HCT116 (cell line): Measurements from ENCODE around the gene OTULINL. TPM values are rescaled to one million over a fixed set of nuclear protein-coding genes. Genes with fewer than 3 reads are reported as not detected.

Source experiments
- ATAC-seq: fragments of 200-7000 bp; cut with Tn5 transposase; 2 replicates; pipeline ENCODE4 v1.9.1; 2020; ENCODE audit warnings: mild to moderate bottlenecking, moderate library complexity
- BruUV-seq: library from RNA; stranded (reverse); fragments of 400-500 nt; replicated peaks from 2 replicates; lab custom pipeline; 2021; lab: Mats Ljungman, UMichigan
- CTCF ChIA-PET: fragments of 300-600 bp; sonication (Branson Sonifier 250); formaldehyde crosslinking; loops from one replicate; lab custom pipeline; 2021; ENCODE audit warnings: antibody characterized with exemption; lab: Charles Lee
- POLR2A ChIA-PET: fragments of 300-600, 350-600 bp; sonication (Branson Sonifier 250); formaldehyde crosslinking; loops from one replicate; lab custom pipeline; 2021; ENCODE audit warnings: antibody characterized with exemption; lab: Charles Lee
- RAD21 ChIA-PET, 2 experiments: fragments of 300-600 bp; sonication (Branson Sonifier 250); formaldehyde crosslinking; loops; one replicate each; lab custom pipeline; 2023; ENCODE audit warnings: low total read pairs in 2 of 2; ENCODE audit not compliant: uncharacterized antibody in 2 of 2, unreplicated experiment in 2 of 2, low non-redundant PET in 1 of 2; lab: Charles Lee
- DNase-seq: peaks from one replicate; pipeline ENCODE4 v3.0.0-alpha.2; 2010; ENCODE audit warnings: low read depth, low spot score
- H2AFZ ChIP-seq: fragments of 200-600 bp; shearing (Covaris generic), sonication (generic); 2 replicates; pipeline ENCODE4 v1.6.1; 2017; ENCODE audit warnings: low read depth, mixed run types, mixed read lengths, antibody characterized with exemption, low read length; ENCODE audit not compliant: poor library complexity, severe bottlenecking
- H3K27ac ChIP-seq: 2 replicates; pipeline ENCODE4 v1.5.1; 2012; ENCODE audit warnings: low read depth, low read length
- H3K27me3 ChIP-seq: fragments of 200-600 bp; sonication (generic); 2 replicates; pipeline ENCODE4 v1.6.1; 2016; ENCODE audit warnings: mixed run types, low read length, mixed read lengths; ENCODE audit not compliant: insufficient read depth
- H3K36me3 ChIP-seq, 2 experiments: fragments of 200-500 bp in 1 of 2; fragments of 200-600 bp in 1 of 2; sonication (Bioruptor generic) in 1 of 2; sonication (generic) in 1 of 2; 2 replicates each; pipeline versions ENCODE4 v1.5.1 to v1.6.1; 2014 to 2016; ENCODE audit warnings: low read length in 2 of 2, inconsistent platforms in 1 of 2, mixed read lengths in 1 of 2, mixed run types in 1 of 2; ENCODE audit not compliant: insufficient read depth in 2 of 2, control insufficient read depth in 1 of 2
- H3K4me1 ChIP-seq, 2 experiments: fragments of 200-600 bp in 1 of 2; sonication (generic) in 1 of 2; 2 replicates each; pipeline versions ENCODE4 v1.5.1 to v1.6.1; 2012 to 2017; ENCODE audit warnings: low read length in 2 of 2, inconsistent platforms in 1 of 2, mild to moderate bottlenecking in 1 of 2, mixed read lengths in 1 of 2, mixed run types in 1 of 2, moderate library complexity in 1 of 2; ENCODE audit not compliant: insufficient read depth in 2 of 2, control insufficient read depth in 1 of 2
- H3K4me2 ChIP-seq: fragments of 200-600 bp; sonication (generic); 2 replicates; pipeline ENCODE4 v1.6.1; 2017; ENCODE audit warnings: mixed run types, low read length, mixed read lengths
- H3K4me3 ChIP-seq, 2 experiments: fragments of 200-600 bp in 1 of 2; sonication (generic) in 1 of 2; replicated peaks in 1 of 2; 2 replicates each; pipeline ENCODE4 v1.5.1; 2011 to 2016; ENCODE audit warnings: low read length in 2 of 2, control low read depth in 1 of 2, low read depth in 1 of 2, mild to moderate bottlenecking in 1 of 2, mixed read lengths in 1 of 2, mixed run types in 1 of 2
- H3K79me2 ChIP-seq: fragments of 200-600 bp; sonication (generic); 2 replicates; pipeline ENCODE4 v1.6.1; 2017; ENCODE audit warnings: mild to moderate bottlenecking, mixed run types, low read length, moderate library complexity, mixed read lengths; ENCODE audit not compliant: insufficient read depth
- H3K9ac ChIP-seq: fragments of 200-600 bp; sonication (generic); 2 replicates; pipeline ENCODE4 v1.6.1; 2016; ENCODE audit warnings: low read length, mixed read lengths
- H3K9me2 ChIP-seq: fragments of 200-600 bp; sonication (generic), shearing (Covaris generic); 2 replicates; pipeline ENCODE4 v1.6.1; 2017; ENCODE audit warnings: mixed run types, mild to moderate bottlenecking, moderate library complexity; ENCODE audit not compliant: insufficient read depth
- H3K9me3 ChIP-seq, 2 experiments: fragments of 200-500 bp in 1 of 2; fragments of 200-600 bp in 1 of 2; sonication (Bioruptor generic) in 1 of 2; sonication (generic) in 1 of 2; 2 replicates each; pipeline ENCODE4 v1.6.1; 2014 to 2017; ENCODE audit warnings: low read length in 2 of 2, mixed read lengths in 2 of 2, inconsistent platforms in 1 of 2, low read depth in 1 of 2, mild to moderate bottlenecking in 1 of 2, mixed run types in 1 of 2, moderate library complexity in 1 of 2; ENCODE audit not compliant: control insufficient read depth in 1 of 2, insufficient read depth in 1 of 2
- H4K20me1 ChIP-seq: fragments of 200-600 bp; sonication (generic), shearing (Covaris generic); 2 replicates; pipeline ENCODE4 v1.6.1; 2017; ENCODE audit warnings: mixed run types, mild to moderate bottlenecking, moderate library complexity; ENCODE audit not compliant: insufficient read depth
- CBX3 ChIP-seq: IDR thresholded peaks from 2 replicates; pipeline ENCODE4 v1.6.1; 2012; ENCODE audit warnings: low read depth
- CEBPB ChIP-seq: IDR thresholded peaks from 2 replicates; pipeline ENCODE4 v1.6.1; 2012; ENCODE audit warnings: low read depth
- ELF1 ChIP-seq: IDR thresholded peaks from 2 replicates; pipeline ENCODE4 v1.6.1; 2012; ENCODE audit warnings: low read depth, borderline replicate concordance
- EZH2 ChIP-seq: fragments of 200-600 bp; sonication (generic); IDR thresholded peaks from 2 replicates; pipeline ENCODE4 v1.6.1; 2017; ENCODE audit warnings: antibody characterized with exemption, mixed run types
- EZH2phosphoT487 ChIP-seq: fragments of 200-600 bp; IDR thresholded peaks from 2 replicates; pipeline ENCODE4 v1.6.1; 2018; ENCODE audit warnings: antibody characterized with exemption, borderline replicate concordance
- JUND ChIP-seq: IDR thresholded peaks from 2 replicates; pipeline ENCODE4 v1.6.1; 2012
- POLR2A ChIP-seq: IDR thresholded peaks from 2 replicates; pipeline ENCODE4 v1.7.0; 2011; ENCODE audit warnings: borderline replicate concordance; ENCODE audit not compliant: insufficient read depth, insufficient read length; ENCODE audit errors: extremely low read depth
- RAD21 ChIP-seq: IDR thresholded peaks from 2 replicates; pipeline ENCODE4 v1.6.1; 2012; ENCODE audit warnings: low read depth, mild to moderate bottlenecking
- SIN3A ChIP-seq: IDR thresholded peaks from 2 replicates; pipeline ENCODE4 v1.6.1; 2012; ENCODE audit warnings: low read depth
- SRF ChIP-seq: IDR thresholded peaks from 2 replicates; pipeline ENCODE4 v1.6.1; 2012; ENCODE audit warnings: low read depth
- YY1 ChIP-seq: IDR thresholded peaks from 2 replicates; pipeline ENCODE4 v1.6.1; 2011; ENCODE audit warnings: low read length, low read depth, moderate library complexity, mild to moderate bottlenecking; ENCODE audit not compliant: insufficient replicate concordance; ENCODE audit errors: extremely low read depth
- ZNF274 ChIP-seq: fragments of 200-500 bp; sonication (Bioruptor generic); IDR thresholded peaks from 2 replicates; pipeline ENCODE4 v1.6.1; 2014; ENCODE audit warnings: mild to moderate bottlenecking, low read depth, low read length, inconsistent platforms
- intact Hi-C: fragments of 100-400 bp; cut with micrococcal nuclease; formaldehyde crosslinking; loops from 2 replicates; pipeline ENCODE4 v1.10.0; 2022
- total RNA-seq: library from RNA; stranded (reverse); gene quantifications from one replicate; pipeline ENCODE4 v1.2.1, GENCODE V29; 2021; ENCODE audit not compliant: unreplicated experiment
- TF ChIP-seq, protein P1 (sequence below): IDR thresholded peaks from 2 replicates; pipeline ENCODE4 v1.6.1; 2012
- TF ChIP-seq, protein P2 (sequence below): IDR thresholded peaks from 2 replicates; pipeline ENCODE4 v1.6.1; 2012; ENCODE audit warnings: low read depth
- TF ChIP-seq, protein P3 (sequence below): IDR thresholded peaks from 2 replicates; pipeline ENCODE4 v1.6.1; 2011; ENCODE audit warnings: mild to moderate bottlenecking, low read length, moderate library complexity; ENCODE audit not compliant: insufficient replicate concordance; ENCODE audit errors: extremely low read depth
- TF ChIP-seq, protein P4 (sequence below): IDR thresholded peaks from 2 replicates; pipeline ENCODE4 v1.6.1; 2012

The OTULINL gene
- total RNA-seq, 1 experiment from 2014 or later = 8.8 TPM

DNA sequence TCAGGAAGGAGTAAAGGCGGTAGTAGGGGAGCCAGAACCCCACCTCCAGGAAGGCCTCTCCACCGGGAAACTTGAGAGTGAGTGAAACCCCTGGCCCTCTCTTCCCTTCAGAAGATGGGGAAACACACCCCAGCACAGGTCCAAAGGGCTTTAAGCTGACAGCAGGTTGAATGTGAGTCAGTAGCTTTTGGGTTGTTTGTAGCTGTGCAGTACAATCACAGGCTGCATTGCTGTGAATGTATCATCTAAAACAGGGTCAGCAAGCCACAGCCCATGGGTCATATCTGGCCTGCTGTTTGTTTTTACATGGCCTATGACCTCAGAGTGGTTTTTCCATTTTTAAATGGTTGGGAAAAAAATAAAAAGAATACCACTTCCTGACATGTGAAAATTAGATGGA, 10.0 kb downstream of the OTULINL start:
- DNase-seq (no peak), ATAC-seq (no peak)
- POLR2A ChIA-PET = no interaction called here
- Histone ChIP-seq H3K79me2 (no peaks in the 10 kb centered on the region), H3K4me1 (no peaks in the 10 kb centered on the region)
- BruUV-seq = no TSS peak
- RAD21 ChIA-PET = interaction anchor here in 1 of 2 experiments (0.6 kb wide), 1 partner anchor 1769 kb away, joined by 8 read pairs; no protein-coding TSS in a partner anchor
- TF ChIP-seq SIN3A = no peak
- TF ChIP-seq POLR2A = no peak
- TF ChIP-seq YY1 = no peak
- TF ChIP-seq SRF = no peak
- TF ChIP-seq EZH2phosphoT487 = no peak
- TF ChIP-seq, protein P1, sequence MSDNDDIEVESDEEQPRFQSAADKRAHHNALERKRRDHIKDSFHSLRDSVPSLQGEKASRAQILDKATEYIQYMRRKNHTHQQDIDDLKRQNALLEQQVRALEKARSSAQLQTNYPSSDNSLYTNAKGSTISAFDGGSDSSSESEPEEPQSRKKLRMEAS = no peak
- TF ChIP-seq, protein P2, sequence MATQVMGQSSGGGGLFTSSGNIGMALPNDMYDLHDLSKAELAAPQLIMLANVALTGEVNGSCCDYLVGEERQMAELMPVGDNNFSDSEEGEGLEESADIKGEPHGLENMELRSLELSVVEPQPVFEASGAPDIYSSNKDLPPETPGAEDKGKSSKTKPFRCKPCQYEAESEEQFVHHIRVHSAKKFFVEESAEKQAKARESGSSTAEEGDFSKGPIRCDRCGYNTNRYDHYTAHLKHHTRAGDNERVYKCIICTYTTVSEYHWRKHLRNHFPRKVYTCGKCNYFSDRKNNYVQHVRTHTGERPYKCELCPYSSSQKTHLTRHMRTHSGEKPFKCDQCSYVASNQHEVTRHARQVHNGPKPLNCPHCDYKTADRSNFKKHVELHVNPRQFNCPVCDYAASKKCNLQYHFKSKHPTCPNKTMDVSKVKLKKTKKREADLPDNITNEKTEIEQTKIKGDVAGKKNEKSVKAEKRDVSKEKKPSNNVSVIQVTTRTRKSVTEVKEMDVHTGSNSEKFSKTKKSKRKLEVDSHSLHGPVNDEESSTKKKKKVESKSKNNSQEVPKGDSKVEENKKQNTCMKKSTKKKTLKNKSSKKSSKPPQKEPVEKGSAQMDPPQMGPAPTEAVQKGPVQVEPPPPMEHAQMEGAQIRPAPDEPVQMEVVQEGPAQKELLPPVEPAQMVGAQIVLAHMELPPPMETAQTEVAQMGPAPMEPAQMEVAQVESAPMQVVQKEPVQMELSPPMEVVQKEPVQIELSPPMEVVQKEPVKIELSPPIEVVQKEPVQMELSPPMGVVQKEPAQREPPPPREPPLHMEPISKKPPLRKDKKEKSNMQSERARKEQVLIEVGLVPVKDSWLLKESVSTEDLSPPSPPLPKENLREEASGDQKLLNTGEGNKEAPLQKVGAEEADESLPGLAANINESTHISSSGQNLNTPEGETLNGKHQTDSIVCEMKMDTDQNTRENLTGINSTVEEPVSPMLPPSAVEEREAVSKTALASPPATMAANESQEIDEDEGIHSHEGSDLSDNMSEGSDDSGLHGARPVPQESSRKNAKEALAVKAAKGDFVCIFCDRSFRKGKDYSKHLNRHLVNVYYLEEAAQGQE = no peak
- no peak for TF ChIP-seq EZH2
- no peak for TF ChIP-seq CBX3
- TF ChIP-seq, protein P3, sequence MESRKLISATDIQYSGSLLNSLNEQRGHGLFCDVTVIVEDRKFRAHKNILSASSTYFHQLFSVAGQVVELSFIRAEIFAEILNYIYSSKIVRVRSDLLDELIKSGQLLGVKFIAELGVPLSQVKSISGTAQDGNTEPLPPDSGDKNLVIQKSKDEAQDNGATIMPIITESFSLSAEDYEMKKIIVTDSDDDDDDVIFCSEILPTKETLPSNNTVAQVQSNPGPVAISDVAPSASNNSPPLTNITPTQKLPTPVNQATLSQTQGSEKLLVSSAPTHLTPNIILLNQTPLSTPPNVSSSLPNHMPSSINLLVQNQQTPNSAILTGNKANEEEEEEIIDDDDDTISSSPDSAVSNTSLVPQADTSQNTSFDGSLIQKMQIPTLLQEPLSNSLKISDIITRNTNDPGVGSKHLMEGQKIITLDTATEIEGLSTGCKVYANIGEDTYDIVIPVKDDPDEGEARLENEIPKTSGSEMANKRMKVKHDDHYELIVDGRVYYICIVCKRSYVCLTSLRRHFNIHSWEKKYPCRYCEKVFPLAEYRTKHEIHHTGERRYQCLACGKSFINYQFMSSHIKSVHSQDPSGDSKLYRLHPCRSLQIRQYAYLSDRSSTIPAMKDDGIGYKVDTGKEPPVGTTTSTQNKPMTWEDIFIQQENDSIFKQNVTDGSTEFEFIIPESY = no peak
- no peak for TF ChIP-seq CEBPB
- no peak for TF ChIP-seq RAD21
- no peak for TF ChIP-seq ZNF274
- TF ChIP-seq, protein P4, sequence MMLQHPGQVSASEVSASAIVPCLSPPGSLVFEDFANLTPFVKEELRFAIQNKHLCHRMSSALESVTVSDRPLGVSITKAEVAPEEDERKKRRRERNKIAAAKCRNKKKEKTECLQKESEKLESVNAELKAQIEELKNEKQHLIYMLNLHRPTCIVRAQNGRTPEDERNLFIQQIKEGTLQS = no peak
- TF ChIP-seq JUND = no peak
- TF ChIP-seq ELF1 = no peak
- TF ChIP-seq, all 23 proteins: peak for 0
- CTCF ChIA-PET = no interaction called here
- Histone ChIP-seq H3K9ac (no peak overlapping the region), H2AFZ (no peak overlapping the region), H3K36me3 (no peaks in the 10 kb centered on the region), H3K27me3 (no peaks in the 10 kb centered on the region), H3K4me2 (no peak overlapping the region), H4K20me1 (no peaks in the 10 kb centered on the region), H3K9me3 (no peaks in the 10 kb centered on the region), H3K27ac (no peak overlapping the region), H3K4me3 (no peak overlapping the region), H3K9me2 (no peaks in the 10 kb centered on the region)
- intact Hi-C loops = no loop called here
